Measurements from ENCODE around the gene FHL2.
"Not testable (repeated sequence)": the region's sequence is repeated elsewhere in the genome, so short reads cannot be mapped to it uniquely, and the experiment has no call there.

FHL2 gene

DNA sequence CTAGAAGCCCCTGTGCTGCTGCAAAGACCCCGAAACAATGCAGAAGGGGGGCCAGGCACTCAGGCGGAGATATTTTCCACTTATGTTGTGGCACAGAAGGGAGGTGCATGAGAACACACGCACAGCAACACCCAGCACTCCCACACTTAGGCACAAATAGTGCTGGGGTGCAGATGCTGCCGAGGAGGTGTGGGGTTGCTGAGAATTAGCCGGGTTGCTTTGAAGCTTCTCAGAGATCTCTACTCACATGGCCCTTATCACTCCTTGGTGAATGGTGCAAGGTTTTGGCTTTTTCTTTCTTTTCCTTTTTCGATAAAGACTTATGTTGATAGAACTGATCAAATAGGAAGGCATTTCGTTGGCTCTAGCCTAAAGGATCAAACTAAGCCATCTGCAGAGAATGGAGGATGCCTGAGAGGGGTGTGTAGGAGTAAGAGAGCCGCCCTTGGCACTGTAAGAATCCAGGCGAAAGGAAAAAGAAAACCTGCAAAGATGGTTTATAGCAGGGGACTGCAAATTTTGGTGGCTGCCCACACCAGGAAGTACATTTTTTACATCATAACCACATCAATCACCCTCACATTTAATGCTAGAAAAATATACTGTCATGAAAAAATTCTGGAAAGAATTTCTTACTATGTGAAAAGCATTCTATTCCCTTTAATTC lies 27.9 kb upstream of the FHL2 start:
- H3K27ac ChIP-seq, result no peak overlapping the region
- no peak for DNase-seq (ENCODE audit: low read depth, low spot score)
- no peaks in the 10 kb centered on the region for H3K9me3 ChIP-seq (ENCODE audit: low read depth, low read length)
- no peak overlapping the region for H3K4me3 ChIP-seq
- TF ChIP-seq EZH2 (IDR thresholded peaks at IDR 0.05) (no peak), FOXP2 (optimal IDR thresholded peaks at IDR 0.05; ENCODE audit: control extremely low read depth, extremely low read length, insufficient read depth) (no peak), POLR2AphosphoS5 (IDR thresholded peaks at IDR 0.05; ENCODE audit: borderline replicate concordance, low read depth, low read length) (no peak)
- H3K9ac ChIP-seq (ENCODE audit: insufficient read length), result no peak overlapping the region
- no peaks in the 10 kb centered on the region for H3K36me3 ChIP-seq (ENCODE audit: insufficient read depth, low read length)

DNA sequence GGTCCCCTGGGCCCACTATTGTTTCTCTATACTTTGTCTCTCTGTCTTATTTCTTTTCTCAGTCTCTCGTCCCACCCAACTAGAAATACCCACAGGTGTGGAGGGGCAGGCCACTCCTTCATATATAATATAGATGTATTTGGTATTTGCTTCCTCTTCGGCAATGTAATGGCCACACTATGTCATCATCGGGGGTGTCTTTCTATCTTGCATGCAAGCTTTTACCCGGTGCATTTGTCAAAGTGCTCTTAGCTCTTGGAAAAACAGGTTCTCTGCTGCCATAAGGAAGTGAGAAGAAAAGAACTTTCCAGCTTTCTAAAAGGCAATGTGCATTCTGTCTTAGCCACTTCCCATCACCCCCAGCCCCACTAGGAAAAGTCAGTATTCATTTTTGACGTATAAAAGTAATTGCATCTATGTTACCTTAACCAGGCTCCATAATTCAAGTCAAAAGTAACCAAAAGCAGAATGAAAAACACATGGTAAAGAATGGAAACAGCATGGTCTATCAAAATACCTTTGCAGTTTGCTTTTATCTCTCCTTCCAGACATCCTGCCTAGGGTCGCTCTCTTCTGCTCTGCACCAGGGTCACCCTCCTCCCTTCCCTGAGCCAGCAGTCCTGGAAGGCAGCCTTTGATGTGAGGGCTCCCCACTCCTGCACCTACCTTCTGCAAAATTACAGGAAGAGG lies 27.2 kb upstream of the FHL2 start:
- no peaks in the 10 kb centered on the region for H3K9me3 ChIP-seq (ENCODE audit: low read depth, low read length)
- no peak for TF ChIP-seq EZH2 (IDR thresholded peaks at IDR 0.05)
- no peak for TF ChIP-seq POLR2AphosphoS5 (IDR thresholded peaks at IDR 0.05; ENCODE audit: borderline replicate concordance, low read depth, low read length)
- TF ChIP-seq FOXP2 (optimal IDR thresholded peaks at IDR 0.05; ENCODE audit: control extremely low read depth, extremely low read length, insufficient read depth), result no peak
- H3K36me3 ChIP-seq (ENCODE audit: insufficient read depth, low read length), result no peaks in the 10 kb centered on the region
- H3K4me3 ChIP-seq, result no peak overlapping the region
- H3K9ac ChIP-seq (ENCODE audit: insufficient read length), result no peak overlapping the region
- no peak for DNase-seq (ENCODE audit: low read depth, low spot score)
- H3K27ac ChIP-seq, result no peak overlapping the region

DNA sequence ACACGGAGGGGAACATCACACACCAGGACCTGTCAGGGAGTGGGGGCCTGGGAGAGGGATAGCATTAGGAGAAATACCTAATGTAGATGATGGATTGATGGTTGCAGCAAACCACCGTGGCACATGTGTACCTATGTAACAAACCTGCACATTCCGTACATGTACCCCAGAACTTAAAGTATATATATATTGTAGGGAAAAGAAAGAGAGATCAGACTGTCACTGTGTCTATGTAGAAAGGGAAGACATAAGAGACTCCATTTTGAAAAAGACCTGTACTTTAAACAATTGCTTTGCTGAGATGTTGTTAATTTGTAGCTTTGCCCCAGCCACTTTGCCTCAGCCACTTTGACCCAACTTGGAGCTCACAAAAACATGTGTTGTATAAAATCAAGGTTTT lies 26.0 kb upstream of the FHL2 start:
- DNase-seq (ENCODE audit: low read depth, low spot score); H3K9ac ChIP-seq (ENCODE audit: insufficient read length); H3K4me3 ChIP-seq; H3K27ac ChIP-seq; H3K9me3 ChIP-seq (ENCODE audit: low read depth, low read length); H3K36me3 ChIP-seq (ENCODE audit: insufficient read depth, low read length): not testable (repeated sequence)

DNA sequence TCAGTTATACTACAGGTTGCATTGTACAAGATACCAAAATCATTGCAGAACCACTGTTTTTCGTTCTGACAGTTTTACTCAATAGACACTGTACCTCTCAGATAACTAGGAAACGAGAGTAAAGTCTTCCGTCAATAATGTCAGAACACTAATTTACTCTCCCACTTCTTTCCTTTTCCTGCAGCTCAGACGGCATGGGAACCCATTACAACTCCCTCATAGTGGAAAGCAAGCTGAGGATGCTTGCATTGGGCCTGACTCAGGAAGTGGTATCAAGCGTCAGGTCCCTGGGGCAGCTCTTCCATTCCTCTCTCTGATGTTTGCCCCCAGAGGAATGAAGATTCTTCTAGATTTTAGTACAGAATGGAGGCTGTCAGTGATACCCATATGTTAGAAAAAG lies 23.9 kb upstream of the FHL2 start:
- H3K36me3 ChIP-seq (ENCODE audit: insufficient read depth, low read length), result no peaks in the 10 kb centered on the region
- no peak overlapping the region for H3K27ac ChIP-seq
- DNase-seq (ENCODE audit: low read depth, low spot score), result no peak
- no peak for TF ChIP-seq POLR2AphosphoS5 (IDR thresholded peaks at IDR 0.05; ENCODE audit: borderline replicate concordance, low read depth, low read length)
- no peak for TF ChIP-seq FOXP2 (optimal IDR thresholded peaks at IDR 0.05; ENCODE audit: control extremely low read depth, extremely low read length, insufficient read depth)
- no peak for TF ChIP-seq EZH2 (IDR thresholded peaks at IDR 0.05)
- H3K9ac ChIP-seq (ENCODE audit: insufficient read length), result no peak overlapping the region
- H3K9me3 ChIP-seq (ENCODE audit: low read depth, low read length), result no peaks in the 10 kb centered on the region
- no peak overlapping the region for H3K4me3 ChIP-seq

DNA sequence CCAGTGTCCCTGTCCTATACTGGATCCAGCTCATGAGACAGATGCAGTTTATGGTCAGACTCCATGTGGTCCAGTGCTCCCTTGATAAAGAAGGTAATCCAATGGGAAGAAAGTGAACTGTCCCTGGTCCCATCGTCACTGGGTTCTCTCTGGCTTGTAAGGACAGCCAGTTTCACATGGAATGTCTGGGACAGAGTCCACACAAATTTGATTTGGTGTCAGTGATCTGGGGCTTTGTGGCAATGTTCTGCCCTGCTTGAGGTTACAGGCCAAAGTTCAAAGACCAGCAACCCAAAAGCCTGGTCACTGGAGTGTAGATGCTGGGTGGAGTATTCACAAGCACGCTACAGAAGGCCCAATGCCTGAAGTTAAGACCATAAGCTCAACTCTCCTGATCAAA lies 22.2 kb upstream of the FHL2 start:
- H3K27ac ChIP-seq, result no peak overlapping the region
- TF ChIP-seq POLR2AphosphoS5 (IDR thresholded peaks at IDR 0.05; ENCODE audit: borderline replicate concordance, low read depth, low read length) (no peak), FOXP2 (optimal IDR thresholded peaks at IDR 0.05; ENCODE audit: control extremely low read depth, extremely low read length, insufficient read depth) (no peak), EZH2 (IDR thresholded peaks at IDR 0.05) (no peak)
- no peak for DNase-seq (ENCODE audit: low read depth, low spot score)
- H3K9ac ChIP-seq (ENCODE audit: insufficient read length), result no peak overlapping the region
- H3K4me3 ChIP-seq, result no peak overlapping the region
- H3K36me3 ChIP-seq (ENCODE audit: insufficient read depth, low read length), result no peaks in the 10 kb centered on the region
- H3K9me3 ChIP-seq (ENCODE audit: low read depth, low read length), result no peaks in the 10 kb centered on the region

DNA sequence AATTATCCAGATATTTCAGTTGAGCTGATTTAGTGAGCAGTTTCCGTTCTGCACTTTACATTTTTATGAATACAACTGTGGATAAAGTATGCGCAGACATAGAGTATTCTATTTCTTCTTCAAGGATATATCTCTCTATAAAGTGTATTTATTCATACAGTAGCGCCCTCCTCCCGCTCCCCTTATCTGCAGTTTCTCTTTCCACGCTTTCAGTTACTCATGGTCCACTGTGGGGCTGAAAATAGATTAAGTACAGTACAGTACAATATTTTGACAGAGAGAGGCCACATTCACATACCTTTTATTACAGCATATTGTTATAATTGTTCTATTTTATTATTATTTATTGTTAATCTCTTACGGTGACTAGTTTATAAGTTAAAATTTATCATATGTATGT lies 19.7 kb upstream of the FHL2 start:
- TF ChIP-seq POLR2AphosphoS5 (IDR thresholded peaks at IDR 0.05; ENCODE audit: borderline replicate concordance, low read depth, low read length), result no peak
- no peak for TF ChIP-seq FOXP2 (optimal IDR thresholded peaks at IDR 0.05; ENCODE audit: control extremely low read depth, extremely low read length, insufficient read depth)
- TF ChIP-seq EZH2 (IDR thresholded peaks at IDR 0.05), result no peak
- H3K9me3 ChIP-seq (ENCODE audit: low read depth, low read length), result no peaks in the 10 kb centered on the region
- H3K27ac ChIP-seq, result no peak overlapping the region
- no peak for DNase-seq (ENCODE audit: low read depth, low spot score)
- H3K9ac ChIP-seq (ENCODE audit: insufficient read length), result no peak overlapping the region
- H3K4me3 ChIP-seq, result no peak overlapping the region
- H3K36me3 ChIP-seq (ENCODE audit: insufficient read depth, low read length), result no peaks in the 10 kb centered on the region

DNA sequence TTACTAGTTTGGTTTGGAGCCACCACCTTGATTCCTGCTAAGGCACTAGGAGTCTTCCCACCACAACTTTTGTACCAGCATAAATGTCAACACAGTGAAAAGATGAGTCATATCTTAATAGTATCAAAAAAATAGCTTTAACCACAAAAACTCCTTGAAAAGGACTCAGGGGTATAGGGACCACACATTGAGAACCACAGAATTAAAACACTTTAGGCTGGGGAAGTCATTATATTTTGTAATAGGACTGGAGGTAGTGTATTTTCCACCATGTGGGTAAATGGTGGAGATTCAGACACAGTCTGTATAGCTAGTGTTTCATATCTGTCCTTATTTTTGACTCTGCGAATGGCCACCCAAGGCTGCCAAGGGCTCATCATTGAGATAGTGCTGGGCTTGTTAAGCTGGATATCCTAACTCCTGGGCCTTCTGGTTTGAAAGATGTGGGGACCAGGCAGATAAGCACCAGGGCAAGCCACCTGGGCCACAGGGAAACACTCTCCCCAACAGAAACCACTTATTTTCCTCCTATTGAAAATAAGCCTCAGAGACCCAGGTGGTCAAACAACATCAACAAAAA lies 19.1 kb upstream of the FHL2 start:
- Histone ChIP-seq H3K4me3 (no peak overlapping the region), H3K9ac (ENCODE audit: insufficient read length) (no peak overlapping the region), H3K36me3 (ENCODE audit: insufficient read depth, low read length) (no peaks in the 10 kb centered on the region), H3K27ac (no peak overlapping the region), H3K9me3 (ENCODE audit: low read depth, low read length) (no peaks in the 10 kb centered on the region)
- DNase-seq (ENCODE audit: low read depth, low spot score), result no peak
- TF ChIP-seq FOXP2 (optimal IDR thresholded peaks at IDR 0.05; ENCODE audit: control extremely low read depth, extremely low read length, insufficient read depth), result no peak
- TF ChIP-seq EZH2 (IDR thresholded peaks at IDR 0.05), result no peak
- no peak for TF ChIP-seq POLR2AphosphoS5 (IDR thresholded peaks at IDR 0.05; ENCODE audit: borderline replicate concordance, low read depth, low read length)

DNA sequence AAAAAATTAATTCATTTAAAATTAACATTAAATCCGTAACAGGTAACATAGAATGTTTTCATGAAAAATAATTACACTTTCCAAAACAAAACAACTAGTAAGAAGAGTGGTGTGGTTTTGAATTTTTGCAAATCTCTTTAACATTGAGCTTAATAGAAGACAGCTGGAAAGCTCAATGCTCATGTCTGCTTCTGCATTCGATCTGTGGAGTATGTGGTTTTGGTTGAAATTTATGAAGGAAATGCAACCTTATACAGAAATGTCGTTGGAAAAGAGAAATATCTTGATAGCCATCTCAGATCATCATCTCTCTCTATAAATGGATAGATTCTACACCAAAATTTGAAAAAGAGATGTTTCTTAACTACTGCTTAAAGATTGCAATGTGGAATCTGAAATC lies 17.3 kb upstream of the FHL2 start:
- Histone ChIP-seq H3K27ac (no peak overlapping the region), H3K36me3 (ENCODE audit: insufficient read depth, low read length) (no peaks in the 10 kb centered on the region), H3K4me3 (no peak overlapping the region), H3K9ac (ENCODE audit: insufficient read length) (no peak overlapping the region), H3K9me3 (ENCODE audit: low read depth, low read length) (no peaks in the 10 kb centered on the region)
- no peak for TF ChIP-seq POLR2AphosphoS5 (IDR thresholded peaks at IDR 0.05; ENCODE audit: borderline replicate concordance, low read depth, low read length)
- no peak for TF ChIP-seq FOXP2 (optimal IDR thresholded peaks at IDR 0.05; ENCODE audit: control extremely low read depth, extremely low read length, insufficient read depth)
- no peak for TF ChIP-seq EZH2 (IDR thresholded peaks at IDR 0.05)
- peak; percentile 5 for DNase-seq (ENCODE audit: low read depth, low spot score)
